Measurements from ENCODE around the gene WDR88.
"Not testable (repeated sequence)": the region's sequence is repeated elsewhere in the genome, so short reads cannot be mapped to it uniquely, and the experiment has no call there.

Gene WDR88

GRCh38 chr19:33214596-33214995 is 82.7 kb downstream of the WDR88 start:
- no peak for DNase-seq

- no peak for DNase-seq
These were observed 83.7 kb downstream of the WDR88 start for GRCh38 chr19:33215438-33216197.

- DNase-seq: no peak
These were observed 84.4 kb downstream of the WDR88 start for GRCh38 chr19:33216198-33216830.

GRCh38 chr19:33217881-33218280 is 86.0 kb downstream of the WDR88 start:
- DNase-seq: peak; percentile 17

GRCh38 chr19:33219261-33219815 is 87.4 kb downstream of the WDR88 start:
- DNase-seq: no peak

GRCh38 chr19:33220115-33220514 is 88.2 kb downstream of the WDR88 start:
- no peak for DNase-seq

- no peak for DNase-seq
These were observed 88.8 kb downstream of the WDR88 start for GRCh38 chr19:33220735-33221134.

GRCh38 chr19:33221638-33222037 is 89.7 kb downstream of the WDR88 start:
- no peak for DNase-seq

GRCh38 chr19:33222255-33222654 is 90.3 kb downstream of the WDR88 start:
- not testable (repeated sequence) for DNase-seq

GRCh38 chr19:33224694-33225457 is 93.0 kb downstream of the WDR88 start:
- no peak for DNase-seq
